Medulla oblongata (tissue), 1 donor: ENCODE measurements around the gene CARHSP1.
A peak's percentile ranks its signal among the peaks of the same experiment; 100 is the strongest.
"Not testable (repeated sequence)": the region's sequence is repeated elsewhere in the genome, so short reads cannot be mapped to it uniquely, and the experiment has no call there.

Experiments
- DNase-seq: peaks from one replicate; pipeline ENCODE4 v3.0.0-alpha.2; 2015; ENCODE audit errors: extremely low spot score

CARHSP1 gene

GRCh38 chr16:8893426-8893825 is 24.6 kb upstream of the CARHSP1 start:
- no peak for DNase-seq

GRCh38 chr16:8892101-8892575 is 23.3 kb upstream of the CARHSP1 start:
- DNase-seq = no peak

GRCh38 chr16:8890549-8890921 is 21.7 kb upstream of the CARHSP1 start:
- DNase-seq = no peak

- DNase-seq = no peak
These were observed 21.2 kb upstream of the CARHSP1 start for GRCh38 chr16:8889893-8890548.

GRCh38 chr16:8888951-8889892 is 20.4 kb upstream of the CARHSP1 start:
- DNase-seq = no peak

GRCh38 chr16:8887952-8888560 is 19.2 kb upstream of the CARHSP1 start:
- peak; percentile 84 for DNase-seq

GRCh38 chr16:8887431-8887765 is 18.6 kb upstream of the CARHSP1 start:
- no peak for DNase-seq

GRCh38 chr16:8886593-8887430 is 18.0 kb upstream of the CARHSP1 start:
- DNase-seq = no peak

GRCh38 chr16:8885674-8886592 is 17.1 kb upstream of the CARHSP1 start:
- DNase-seq = no peak

- no peak for DNase-seq
These were observed 14.0 kb upstream of the CARHSP1 start for GRCh38 chr16:8882725-8883377.

GRCh38 chr16:8882041-8882617 is 13.3 kb upstream of the CARHSP1 start, which contains the start of gene LITAFD:
Gene LITAFD, plus strand, starts transcription at chr16:8882351. Its CDS starts 2,005 bp downstream, at chr16:8884356.
- DNase-seq = no peak

- DNase-seq = no peak
These were observed 12.2 kb upstream of the CARHSP1 start for GRCh38 chr16:8880839-8881510.

GRCh38 chr16:8878523-8878911 is 9.7 kb upstream of the CARHSP1 start:
- DNase-seq = no peak

- DNase-seq = no peak
These were observed 9.2 kb upstream of the CARHSP1 start for GRCh38 chr16:8877894-8878522.

- not testable (repeated sequence) for DNase-seq
These were observed 6.5 kb upstream of the CARHSP1 start for GRCh38 chr16:8875317-8875716.

- no peak for DNase-seq
These were observed 5.6 kb upstream of the CARHSP1 start for GRCh38 chr16:8874388-8874787.

GRCh38 chr16:8873866-8874195 is 5.0 kb upstream of the CARHSP1 start:
- not testable (repeated sequence) for DNase-seq

GRCh38 chr16:8872967-8873865 is 4.4 kb upstream of the CARHSP1 start:
- DNase-seq = no peak
